Breast epithelium (tissue), 4 donors: ENCODE measurements around the gene CPEB2. TPM values are rescaled to one million over a fixed set of nuclear protein-coding genes. Genes with fewer than 3 reads are reported as not detected.

Experiments used
- DNase-seq, 2 donors: peaks; one replicate each; pipeline ENCODE4 v3.0.0-alpha.2; 2019; ENCODE audit warnings: low spot score in 2 of 2
- H3K27ac ChIP-seq, 2 donors: fragments of 200-600 bp; sonication (generic) in 1 of 2; one replicate each; pipeline ENCODE4 v1.5.1; 2016 to 2019; ENCODE audit warnings: mild to moderate bottlenecking in 1 of 2
- H3K27me3 ChIP-seq, 2 donors: fragments of 200-600 bp; sonication (generic) in 1 of 2; one replicate each; pipeline versions ENCODE4 v1.5.1 to v1.6.0; 2017 to 2019; ENCODE audit warnings: control low read depth in 1 of 2, mild to moderate bottlenecking in 1 of 2
- H3K36me3 ChIP-seq: fragments of 200-600 bp; one replicate; pipeline ENCODE4 v1.5.1; 2019
- H3K4me1 ChIP-seq, 2 donors: fragments of 200-600 bp; sonication (generic); one replicate each; pipeline ENCODE4 v1.5.1; 2016 to 2019; ENCODE audit warnings: control low read depth in 1 of 2
- H3K4me3 ChIP-seq, 3 donors: fragments of 200-600 bp; sonication (generic); 1 replicate in 2 of 3; 2 replicates in 1 of 3; pipeline ENCODE4 v1.5.1; 2016 to 2019; ENCODE audit warnings: mild to moderate bottlenecking in 3 of 3, moderate library complexity in 2 of 3
- H3K9me3 ChIP-seq, 2 donors: fragments of 200-600 bp; sonication (generic) in 1 of 2; one replicate each; pipeline ENCODE4 v1.5.1; 2016 to 2019; ENCODE audit warnings: control low read depth in 1 of 2
- POLR2A ChIP-seq: fragments of 450-650 bp; IDR thresholded peaks from one replicate; pipeline ENCODE4 v1.6.1; 2016; ENCODE audit warnings: antibody characterized with exemption, mild to moderate bottlenecking, moderate library complexity
- POLR2AphosphoS5 ChIP-seq, 3 donors: sonication (generic); formaldehyde crosslinking; IDR thresholded peaks; one replicate each; pipeline ENCODE4 v1.6.1; 2017; ENCODE audit warnings: antibody characterized with exemption in 3 of 3
- intact Hi-C: fragments of 100-400 bp; cut with DNase I; formaldehyde crosslinking; loops from one replicate; pipeline ENCODE4 v1.15.1; 2023; ENCODE audit warnings: low total_unique reads
- total RNA-seq, 3 donors: library from RNA; depleted of rRNA; stranded (reverse); fragments of >200 nt; gene quantifications; one replicate each; pipeline ENCODE4 v1.1.0, GENCODE V29; 2016
- TF ChIP-seq, protein P1 (sequence below), 3 donors: fragments of 450-650 bp; IDR thresholded peaks; one replicate each; pipeline ENCODE4 v1.5.1; 2016 to 2017; ENCODE audit warnings: antibody characterized with exemption in 3 of 3, mild to moderate bottlenecking in 3 of 3, moderate library complexity in 3 of 3

Gene CPEB2
- total RNA-seq, 3 donors from 2014 or later: 16.7 to 33.4 (median 26.4) TPM

DNA sequence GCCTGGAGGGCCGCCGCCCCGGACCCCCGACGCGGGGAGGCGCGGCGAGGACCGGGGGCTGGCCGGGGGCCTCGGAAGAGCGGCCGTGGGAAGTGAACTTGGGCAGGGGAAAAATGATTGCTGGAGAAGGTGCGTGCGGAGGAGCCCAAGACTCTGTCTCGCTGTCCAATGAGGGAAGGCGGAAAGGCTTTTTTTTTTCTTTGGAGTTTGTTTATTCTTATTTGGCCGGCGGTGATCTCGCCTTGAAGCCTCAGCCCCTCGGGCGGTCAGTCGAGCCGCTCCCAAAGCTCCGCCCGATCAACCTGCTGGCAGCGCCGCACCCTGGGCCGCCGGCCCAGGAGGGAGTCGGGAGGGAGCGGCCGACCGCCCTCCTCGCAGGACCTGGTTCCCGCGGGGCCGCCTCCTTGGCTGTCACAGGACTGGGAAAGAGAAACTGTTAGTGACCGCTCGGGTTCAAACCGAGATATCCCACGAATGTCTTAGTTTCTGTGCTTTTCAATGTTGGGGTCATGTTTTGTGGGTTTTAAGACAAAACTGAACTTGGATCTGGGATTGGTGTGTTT lies 2.5 kb downstream of the CPEB2 start:
- Histone ChIP-seq H3K27me3 (no peaks in the 10 kb centered on the region), H3K9me3 (no peaks in the 10 kb centered on the region), H3K27ac (peak overlapping the region; percentile 99 to 100), H3K36me3 (no peaks in the 10 kb centered on the region), H3K4me3 (peak overlapping the region; percentile 94 to 98 (median 95)), H3K4me1 (peaks cover 0 to 10% of the 10 kb centered on the region in 2 donors)
- intact Hi-C loops: no loop called here
- TF ChIP-seq POLR2AphosphoS5 (IDR thresholded peaks at IDR 0.05) (peak in 2 of 3 donors; percentile 67 to 74), POLR2A (no peak)
- peak; percentile 78 to 87 for DNase-seq

DNA sequence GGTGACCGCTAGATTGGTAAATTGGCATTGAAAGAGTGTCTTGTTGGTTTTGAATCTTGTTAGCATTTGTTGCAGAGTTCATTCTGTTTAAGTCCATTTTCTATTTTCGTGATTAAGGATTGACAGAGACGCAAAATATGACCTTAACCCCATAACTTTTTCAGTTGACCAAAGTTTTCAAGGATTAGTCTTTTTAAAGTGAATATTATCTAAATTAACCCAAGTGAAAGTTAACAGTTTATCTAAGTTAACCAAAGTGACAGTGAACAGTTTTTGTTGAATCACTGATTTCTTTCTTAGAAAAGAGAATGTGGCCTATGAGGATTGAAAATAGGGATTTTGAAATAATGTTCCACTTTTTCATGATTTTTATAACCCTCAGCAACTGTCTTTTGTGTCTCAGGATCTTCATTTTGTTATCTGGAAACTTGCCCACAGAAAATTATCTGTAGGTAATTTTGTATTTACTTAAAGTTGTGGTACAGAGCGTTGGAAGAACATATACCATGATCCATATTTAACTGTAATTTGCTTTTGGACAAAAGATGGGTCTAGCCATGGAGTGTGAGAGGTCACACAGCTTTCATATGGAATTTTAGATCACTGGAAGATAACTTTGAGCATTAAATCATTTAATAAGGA lies 3.3 kb downstream of the CPEB2 start:
- H3K27me3 ChIP-seq: no peaks in the 10 kb centered on the region
- intact Hi-C loops: no loop called here
- no peaks in the 10 kb centered on the region for H3K36me3 ChIP-seq
- peaks cover 0 to 10% of the 10 kb centered on the region in 2 donors for H3K4me1 ChIP-seq
- peak overlapping the region; percentile 94 to 98 (median 95) for H3K4me3 ChIP-seq
- TF ChIP-seq, protein P1, sequence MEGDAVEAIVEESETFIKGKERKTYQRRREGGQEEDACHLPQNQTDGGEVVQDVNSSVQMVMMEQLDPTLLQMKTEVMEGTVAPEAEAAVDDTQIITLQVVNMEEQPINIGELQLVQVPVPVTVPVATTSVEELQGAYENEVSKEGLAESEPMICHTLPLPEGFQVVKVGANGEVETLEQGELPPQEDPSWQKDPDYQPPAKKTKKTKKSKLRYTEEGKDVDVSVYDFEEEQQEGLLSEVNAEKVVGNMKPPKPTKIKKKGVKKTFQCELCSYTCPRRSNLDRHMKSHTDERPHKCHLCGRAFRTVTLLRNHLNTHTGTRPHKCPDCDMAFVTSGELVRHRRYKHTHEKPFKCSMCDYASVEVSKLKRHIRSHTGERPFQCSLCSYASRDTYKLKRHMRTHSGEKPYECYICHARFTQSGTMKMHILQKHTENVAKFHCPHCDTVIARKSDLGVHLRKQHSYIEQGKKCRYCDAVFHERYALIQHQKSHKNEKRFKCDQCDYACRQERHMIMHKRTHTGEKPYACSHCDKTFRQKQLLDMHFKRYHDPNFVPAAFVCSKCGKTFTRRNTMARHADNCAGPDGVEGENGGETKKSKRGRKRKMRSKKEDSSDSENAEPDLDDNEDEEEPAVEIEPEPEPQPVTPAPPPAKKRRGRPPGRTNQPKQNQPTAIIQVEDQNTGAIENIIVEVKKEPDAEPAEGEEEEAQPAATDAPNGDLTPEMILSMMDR (IDR thresholded peaks at IDR 0.05): no peak
- no peak for TF ChIP-seq POLR2A
- no peak for TF ChIP-seq POLR2AphosphoS5 (IDR thresholded peaks at IDR 0.05)
- H3K27ac ChIP-seq: peak overlapping the region; percentile 99 to 100
- no peak for DNase-seq
- H3K9me3 ChIP-seq: no peaks in the 10 kb centered on the region

DNA sequence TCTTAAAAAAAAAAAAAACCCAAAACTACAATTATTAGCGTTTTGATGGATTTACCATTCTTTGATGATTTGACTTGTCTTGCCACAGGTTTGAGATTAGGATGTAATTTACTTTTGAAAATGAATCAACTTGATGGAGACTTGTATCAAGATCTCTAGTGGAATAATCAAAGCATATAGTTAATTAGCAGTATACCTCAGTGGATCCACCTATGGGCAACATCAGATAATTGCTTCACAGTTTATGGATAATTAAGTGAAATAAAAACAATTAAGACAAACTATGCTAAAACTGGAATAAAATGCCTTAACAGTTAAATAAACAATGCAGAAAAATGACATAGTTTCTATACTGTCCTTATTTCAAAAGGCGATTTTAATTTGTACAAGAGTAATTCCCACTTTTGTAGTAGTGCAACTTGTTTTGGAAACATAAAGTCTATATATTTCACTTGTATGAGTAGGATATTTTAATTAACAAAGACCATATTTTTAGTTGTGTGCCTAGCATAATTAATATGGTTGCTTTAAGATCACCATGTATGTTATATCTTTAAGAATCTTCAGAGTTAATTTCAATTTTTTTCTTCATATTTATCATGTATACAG lies 4.2 kb downstream of the CPEB2 start:
- no peak for TF ChIP-seq POLR2AphosphoS5 (IDR thresholded peaks at IDR 0.05)
- TF ChIP-seq POLR2A: no peak
- TF ChIP-seq, protein P1 (IDR thresholded peaks at IDR 0.05): peak; percentile 26 to 34 (median 28)
- no peak for DNase-seq
- no peaks in the 10 kb centered on the region for H3K9me3 ChIP-seq
- no peaks in the 10 kb centered on the region for H3K36me3 ChIP-seq
- peaks cover 0 to 10% of the 10 kb centered on the region in 2 donors for H3K4me1 ChIP-seq
- intact Hi-C loops: no loop called here
- H3K4me3 ChIP-seq: no peak overlapping the region
- H3K27me3 ChIP-seq: no peaks in the 10 kb centered on the region
- no peak overlapping the region for H3K27ac ChIP-seq

DNA sequence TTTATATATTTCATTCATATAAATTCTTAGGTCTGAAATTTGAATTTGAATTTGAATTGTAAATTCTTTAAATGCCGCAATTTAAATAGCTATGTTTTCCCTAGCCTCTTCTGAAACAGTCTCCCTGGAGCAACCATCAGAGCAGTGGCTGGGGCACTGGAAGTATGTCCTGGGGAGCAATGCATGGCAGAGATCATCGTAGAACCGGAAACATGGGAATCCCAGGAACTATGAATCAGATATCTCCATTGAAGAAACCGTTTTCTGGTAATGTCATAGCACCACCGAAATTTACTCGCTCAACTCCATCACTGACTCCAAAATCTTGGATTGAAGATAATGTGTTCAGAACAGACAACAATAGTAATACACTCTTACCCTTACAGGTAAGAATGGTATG lies 4.9 kb downstream of the CPEB2 start:
- DNase-seq: no peak
- no peaks in the 10 kb centered on the region for H3K9me3 ChIP-seq
- intact Hi-C loops: no loop called here
- H3K27ac ChIP-seq: no peak overlapping the region
- no peaks in the 10 kb centered on the region for H3K36me3 ChIP-seq
- H3K4me1 ChIP-seq: peaks cover 0 to 10% of the 10 kb centered on the region in 2 donors
- H3K27me3 ChIP-seq: no peaks in the 10 kb centered on the region
- TF ChIP-seq POLR2AphosphoS5 (IDR thresholded peaks at IDR 0.05) (no peak), POLR2A (no peak)
- TF ChIP-seq, protein P1 (IDR thresholded peaks at IDR 0.05): no peak
- no peak overlapping the region for H3K4me3 ChIP-seq

DNA sequence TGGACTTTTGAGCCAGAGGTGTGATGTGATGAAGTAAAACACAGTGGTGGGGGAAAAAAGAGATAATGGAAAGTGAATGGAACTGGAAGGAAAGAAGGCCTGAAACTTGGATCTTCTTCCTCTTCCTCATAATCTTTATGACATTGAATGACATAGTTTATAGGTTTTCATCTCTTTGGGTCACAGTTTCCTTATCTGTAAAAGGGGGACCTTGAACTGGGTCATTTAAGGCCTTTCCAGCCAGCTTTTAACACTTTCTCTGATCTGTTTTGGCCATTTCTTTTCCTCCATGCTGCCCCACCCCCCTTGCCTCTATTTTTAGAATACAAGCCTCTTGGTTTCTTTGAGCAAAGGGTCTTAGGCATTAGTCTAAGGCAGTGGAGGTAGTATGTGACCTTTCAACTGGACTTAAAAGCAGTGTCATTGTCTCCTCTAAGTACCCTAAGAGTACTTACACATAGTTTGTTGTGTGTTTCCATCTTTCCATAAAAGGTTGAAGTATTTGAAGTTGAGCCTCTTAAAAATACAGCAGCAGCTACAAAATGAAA lies 7.8 kb downstream of the CPEB2 start:
- Histone ChIP-seq H3K27me3 (no peaks in the 10 kb centered on the region), H3K4me3 (no peak overlapping the region), H3K27ac (no peak overlapping the region), H3K9me3 (no peaks in the 10 kb centered on the region), H3K4me1 (peaks cover 0 to 10% of the 10 kb centered on the region in 2 donors), H3K36me3 (no peaks in the 10 kb centered on the region)
- TF ChIP-seq, protein P1 (IDR thresholded peaks at IDR 0.05): no peak
- TF ChIP-seq POLR2AphosphoS5 (IDR thresholded peaks at IDR 0.05): no peak
- no peak for TF ChIP-seq POLR2A
- no peak for DNase-seq
- intact Hi-C loops: no loop called here
